ENCODE results near the gene CABCOCO1.

GRCh38 chr10:61752111-61753011 lies 89.6 kb downstream of the CABCOCO1 start:
- TF ChIP-seq EZH2 (IDR thresholded peaks at IDR 0.05; ENCODE audit: borderline replicate concordance, low read length) (no peak), CTCF (conservative IDR thresholded peaks at IDR 0.05 in 1 of 2, IDR thresholded peaks at IDR 0.05 in 1 of 2; ENCODE audit: extremely low read depth in 1 of 2, insufficient read depth in 1 of 2, low read depth in 1 of 2, low read length in 2 of 2) (no peak)

Data from mammary epithelial cell (primary cell).